IPS-18a (cell line): ENCODE measurements around the gene PCNP.
"Not testable (repeated sequence)": the region's sequence is repeated elsewhere in the genome, so short reads cannot be mapped to it uniquely, and the experiment has no call there.

ENCODE experiments used
- H3K27ac ChIP-seq: one replicate; pipeline ENCODE4 v1.5.1; 2013; ENCODE audit warnings: low read length
- H3K27me3 ChIP-seq: one replicate; pipeline ENCODE4 v1.6.1; 2013; ENCODE audit warnings: mild to moderate bottlenecking, low read length; ENCODE audit not compliant: control insufficient read depth, insufficient read depth
- H3K36me3 ChIP-seq: one replicate; pipeline ENCODE4 v1.6.1; 2013; ENCODE audit warnings: low read depth, low read length; ENCODE audit not compliant: control insufficient read depth
- H3K4me1 ChIP-seq: one replicate; pipeline ENCODE4 v1.6.1; 2013; ENCODE audit warnings: low read depth, low read length; ENCODE audit not compliant: control insufficient read depth
- H3K4me3 ChIP-seq: one replicate; pipeline ENCODE4 v1.5.1; 2013; ENCODE audit warnings: low read length
- H3K9ac ChIP-seq: one replicate; pipeline ENCODE4 v1.6.1; 2013; ENCODE audit warnings: mild to moderate bottlenecking, low read length, moderate library complexity
- H3K9me3 ChIP-seq: one replicate; pipeline ENCODE4 v1.6.1; 2013; ENCODE audit warnings: low read depth, low read length; ENCODE audit not compliant: control insufficient read depth

The PCNP gene

DNA sequence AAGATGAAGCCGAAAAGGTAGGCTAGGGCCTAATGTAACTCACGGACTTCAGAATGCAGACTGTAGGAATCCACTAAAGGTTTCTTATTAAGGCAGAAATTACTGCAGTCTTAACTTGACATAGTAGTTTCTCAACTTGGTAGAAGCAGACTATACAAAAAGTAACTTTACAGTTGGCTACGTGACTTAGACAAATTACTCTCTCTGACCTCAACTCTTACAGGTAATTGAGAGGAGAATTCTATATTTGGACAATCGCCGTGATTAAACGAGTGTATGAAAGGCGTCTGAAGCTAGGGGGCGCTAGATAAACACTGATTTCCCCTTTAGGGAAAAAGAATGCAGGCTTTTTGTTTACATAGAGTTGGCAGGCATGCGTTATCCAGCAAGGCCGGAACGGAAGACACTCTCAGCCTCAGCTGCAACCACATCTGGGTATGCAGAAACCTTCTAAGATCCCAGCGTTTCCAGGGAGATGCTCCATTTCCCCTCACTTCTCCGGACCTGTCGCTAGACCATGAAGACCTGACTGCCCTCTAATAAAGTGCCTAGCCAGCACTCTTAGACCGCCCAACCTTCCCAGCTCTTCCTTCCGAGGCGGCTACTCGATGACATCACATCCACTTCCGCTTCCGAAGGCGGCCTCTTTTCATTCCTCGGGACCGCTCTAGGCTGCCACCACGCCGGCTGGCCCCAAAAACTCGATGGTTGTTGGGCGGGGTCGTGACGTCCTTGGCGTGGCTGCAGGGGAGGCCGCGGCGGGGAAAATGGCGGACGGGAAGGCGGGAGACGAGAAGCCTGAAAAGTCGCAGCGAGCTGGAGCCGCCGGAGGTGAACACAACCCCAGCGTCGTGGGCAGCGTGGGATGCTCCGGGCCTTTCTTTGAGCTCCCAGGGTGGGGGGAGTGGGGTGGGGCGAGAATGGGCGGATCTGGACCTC is at the start of gene PCNP:
TSS of gene PCNP (plus strand) at position 732 of the 939 bp plus-strand sequence. CDS start at position 768, 36 bp downstream.
- Histone ChIP-seq H3K27ac (peak within 1 kb of the TSS; percentile 76), H3K9ac (peak within 1 kb of the TSS; percentile 98), H3K4me1 (peaks cover 12% of the 10 kb centered on the region), H3K36me3 (peaks cover 7% of the 10 kb centered on the region), H3K27me3 (no peaks in the 10 kb centered on the region), H3K9me3 (no peaks in the 10 kb centered on the region), H3K4me3 (peak within 1 kb of the TSS; percentile 92)

DNA sequence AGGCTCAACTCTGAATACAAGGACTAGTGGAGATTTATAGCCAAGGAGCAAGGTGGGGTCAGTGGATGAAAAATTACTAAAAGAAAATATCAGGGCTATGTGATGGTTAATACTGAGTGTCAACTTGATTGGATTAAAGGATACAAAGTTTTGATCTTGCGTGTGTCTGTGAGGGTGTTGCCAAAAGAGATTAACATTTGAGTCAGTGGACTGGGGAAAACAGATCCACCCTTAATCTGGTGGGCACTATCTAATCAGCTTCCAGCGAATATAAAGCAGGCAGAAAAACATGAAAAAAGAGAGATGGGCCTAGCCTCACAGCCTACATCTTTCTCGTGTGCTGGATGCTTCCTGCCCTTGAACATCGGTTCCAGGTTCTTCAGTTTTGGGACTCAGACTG is 46.5 kb upstream of the PCNP start:
- no peaks in the 10 kb centered on the region for H3K27me3 ChIP-seq
- H3K9me3 ChIP-seq, result no peaks in the 10 kb centered on the region
- no peaks in the 10 kb centered on the region for H3K4me1 ChIP-seq
- no peak overlapping the region for H3K4me3 ChIP-seq
- H3K36me3 ChIP-seq, result no peaks in the 10 kb centered on the region
- H3K27ac ChIP-seq, result no peak overlapping the region
- no peak overlapping the region for H3K9ac ChIP-seq

- no peaks in the 10 kb centered on the region for H3K9me3 ChIP-seq
- H3K27ac ChIP-seq, result no peak overlapping the region
- H3K4me3 ChIP-seq, result no peak overlapping the region
- H3K36me3 ChIP-seq, result no peaks in the 10 kb centered on the region
- H3K27me3 ChIP-seq, result no peaks in the 10 kb centered on the region
- peaks cover 4% of the 10 kb centered on the region for H3K4me1 ChIP-seq
- no peak overlapping the region for H3K9ac ChIP-seq
Measured at GRCh38 chr3:101527906-101528305, 46.1 kb upstream of the PCNP start.

DNA sequence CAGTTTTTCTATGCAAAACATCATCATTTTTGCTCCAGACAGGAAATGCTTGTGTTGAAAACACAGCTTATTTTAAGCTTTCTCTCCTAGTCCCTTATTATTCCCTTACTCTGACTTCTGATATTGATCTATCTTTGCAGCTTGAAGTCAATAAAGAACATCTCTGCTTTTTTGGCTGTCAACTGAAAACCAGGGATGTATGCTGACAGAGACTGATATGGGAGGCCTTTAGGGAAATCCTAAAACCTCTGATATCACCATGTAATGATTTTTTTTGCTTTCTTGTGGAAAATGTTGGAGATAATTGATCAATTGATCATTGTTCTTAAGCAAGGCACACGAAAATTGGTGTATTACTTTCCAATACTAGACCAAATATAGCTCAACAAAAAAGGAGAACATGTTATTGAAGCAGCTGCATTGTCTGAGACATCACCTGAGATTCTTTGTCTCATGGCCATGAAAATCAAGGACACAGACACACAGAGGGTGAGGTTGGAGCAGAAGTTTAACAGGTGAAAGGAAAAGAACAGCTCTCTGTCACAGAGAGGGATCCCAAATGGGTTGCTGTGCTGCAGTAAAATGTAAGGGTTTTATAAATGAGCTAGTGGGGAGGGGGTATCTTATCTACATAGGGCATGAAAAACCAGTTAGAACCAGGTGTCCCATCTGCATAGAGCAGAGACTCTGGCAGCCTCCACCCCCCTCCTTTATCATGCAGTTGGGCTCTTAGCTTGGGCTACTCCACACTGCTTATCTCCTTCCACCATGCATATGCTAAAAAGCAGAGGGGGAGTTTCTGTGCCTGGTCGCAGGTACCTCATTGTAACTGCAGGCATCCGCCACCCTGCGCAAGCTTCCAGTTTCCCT is 43.9 kb upstream of the PCNP start:
- Histone ChIP-seq H3K9ac (no peak overlapping the region), H3K4me3 (no peak overlapping the region), H3K9me3 (no peaks in the 10 kb centered on the region), H3K4me1 (peaks cover 4% of the 10 kb centered on the region), H3K36me3 (no peaks in the 10 kb centered on the region), H3K27ac (no peak overlapping the region), H3K27me3 (no peaks in the 10 kb centered on the region)

- Histone ChIP-seq H3K4me3 (no peak overlapping the region), H3K27me3 (no peaks in the 10 kb centered on the region), H3K36me3 (no peaks in the 10 kb centered on the region), H3K9ac (no peak overlapping the region), H3K27ac (no peak overlapping the region), H3K9me3 (no peaks in the 10 kb centered on the region), H3K4me1 (peaks cover 4% of the 10 kb centered on the region)
Measured at GRCh38 chr3:101530686-101531047, 43.3 kb upstream of the PCNP start.

GRCh38 chr3:101531473-101532086 is 42.4 kb upstream of the PCNP start:
- H3K36me3 ChIP-seq, result no peaks in the 10 kb centered on the region
- H3K27me3 ChIP-seq, result no peaks in the 10 kb centered on the region
- no peaks in the 10 kb centered on the region for H3K9me3 ChIP-seq
- H3K9ac ChIP-seq, result no peak overlapping the region
- peaks cover 4% of the 10 kb centered on the region for H3K4me1 ChIP-seq
- H3K4me3 ChIP-seq, result no peak overlapping the region
- no peak overlapping the region for H3K27ac ChIP-seq

- H3K27ac ChIP-seq, result no peak overlapping the region
- no peaks in the 10 kb centered on the region for H3K9me3 ChIP-seq
- no peaks in the 10 kb centered on the region for H3K27me3 ChIP-seq
- H3K36me3 ChIP-seq, result no peaks in the 10 kb centered on the region
- no peak overlapping the region for H3K4me3 ChIP-seq
- peaks cover 4% of the 10 kb centered on the region for H3K4me1 ChIP-seq
- no peak overlapping the region for H3K9ac ChIP-seq
Measured at GRCh38 chr3:101532783-101533602, 41.0 kb upstream of the PCNP start.

DNA sequence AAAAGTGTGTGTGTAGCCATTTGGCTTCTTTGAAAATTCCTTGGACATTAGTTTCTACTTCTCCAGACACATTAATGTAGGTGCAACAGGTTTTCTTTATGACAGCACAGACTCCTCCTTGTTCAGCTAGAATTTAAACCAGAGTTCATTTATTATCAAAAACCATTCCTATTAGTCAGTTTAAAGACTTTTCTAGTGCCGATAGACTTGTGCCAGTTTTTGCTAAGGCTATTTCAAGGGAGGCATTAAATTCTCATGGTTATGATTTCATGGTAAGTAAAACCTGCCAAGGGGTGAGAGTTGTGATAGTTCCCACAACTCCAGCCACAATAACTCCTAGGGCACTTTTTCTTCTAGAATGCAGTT is 40.4 kb upstream of the PCNP start:
- Histone ChIP-seq H3K36me3 (no peaks in the 10 kb centered on the region), H3K9me3 (no peaks in the 10 kb centered on the region), H3K4me1 (peaks cover 4% of the 10 kb centered on the region), H3K27me3 (no peaks in the 10 kb centered on the region), H3K9ac (no peak overlapping the region), H3K4me3 (no peak overlapping the region), H3K27ac (no peak overlapping the region)

- H3K27ac ChIP-seq, result no peak overlapping the region
Measured at GRCh38 chr3:101535221-101535620, 38.8 kb upstream of the PCNP start.

DNA sequence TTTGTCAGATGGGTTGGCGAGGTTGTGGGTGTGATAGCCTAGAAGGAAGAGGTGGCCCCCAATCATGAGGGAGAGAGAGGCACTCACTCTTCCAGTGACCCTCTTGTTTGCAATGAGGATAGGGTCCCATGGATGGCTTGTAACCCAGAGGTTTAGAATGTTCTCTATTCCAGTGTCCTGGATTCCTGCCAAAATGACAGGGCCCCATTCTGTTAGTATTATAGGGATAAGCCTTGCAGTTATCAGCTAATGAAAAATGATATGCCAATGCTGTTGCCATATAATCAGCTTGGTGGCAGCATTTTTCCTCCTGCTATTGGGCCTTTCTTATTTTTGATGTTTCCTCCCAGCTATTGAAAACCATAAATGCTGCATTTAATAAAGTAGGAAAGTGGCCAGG is 37.7 kb upstream of the PCNP start:
- no peak overlapping the region for H3K27ac ChIP-seq
- no peaks in the 10 kb centered on the region for H3K27me3 ChIP-seq
- H3K36me3 ChIP-seq, result no peaks in the 10 kb centered on the region
- H3K4me3 ChIP-seq, result no peak overlapping the region
- peaks cover 4% of the 10 kb centered on the region for H3K4me1 ChIP-seq
- no peak overlapping the region for H3K9ac ChIP-seq
- H3K9me3 ChIP-seq, result no peaks in the 10 kb centered on the region

More at GRCh38 chr3:101535221-101535620, 38.8 kb upstream of the PCNP start:
- H3K4me1 ChIP-seq, result peaks cover 4% of the 10 kb centered on the region
- no peaks in the 10 kb centered on the region for H3K9me3 ChIP-seq
- H3K36me3 ChIP-seq, result no peaks in the 10 kb centered on the region
- no peaks in the 10 kb centered on the region for H3K27me3 ChIP-seq
- H3K4me3 ChIP-seq, result no peak overlapping the region
- H3K9ac ChIP-seq, result no peak overlapping the region

DNA sequence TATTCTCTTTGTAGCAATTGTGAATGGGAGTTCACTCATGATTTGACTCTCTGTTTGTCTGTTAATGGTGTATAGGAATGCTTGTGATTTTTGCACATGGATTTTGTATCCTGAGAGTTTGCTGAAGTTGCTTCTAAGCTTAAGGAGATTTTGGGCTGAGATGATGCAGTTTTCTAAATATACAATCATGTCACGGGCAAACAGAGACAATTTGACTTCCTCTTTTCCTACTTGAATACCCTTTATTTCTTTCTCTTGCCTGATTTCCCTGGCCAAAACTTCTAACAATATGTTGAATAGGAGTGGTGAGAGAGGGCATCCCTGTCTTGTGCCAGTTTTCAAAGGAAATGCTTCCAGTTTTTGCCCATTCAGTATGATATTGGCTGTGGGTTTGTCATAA is 37.0 kb upstream of the PCNP start:
- H3K9me3 ChIP-seq, H3K4me3 ChIP-seq, H3K4me1 ChIP-seq, H3K36me3 ChIP-seq, H3K27ac ChIP-seq, H3K9ac ChIP-seq, H3K27me3 ChIP-seq: not testable (repeated sequence)
